GM18861 (cell line): ENCODE measurements around the gene NSD1.
"Not testable (repeated sequence)": the region's sequence is repeated elsewhere in the genome, so short reads cannot be mapped to it uniquely, and the experiment has no call there.

ENCODE experiments used
- ATAC-seq: cut with Tn5 transposase; IDR thresholded peaks from one replicate; pipeline ENCODE4 v1.9.1; 2021; ENCODE audit not compliant: unreplicated experiment

Gene NSD1

GRCh38 chr5:177222269-177222668, 88.7 kb downstream of the NSD1 start:
- no peak for ATAC-seq

- no peak for ATAC-seq
Measured at GRCh38 chr5:177225798-177226197, 92.2 kb downstream of the NSD1 start.

GRCh38 chr5:177226860-177227259, 93.3 kb downstream of the NSD1 start:
- no peak for ATAC-seq

- ATAC-seq, result no peak
Measured at GRCh38 chr5:177228751-177229150, 95.2 kb downstream of the NSD1 start.

- no peak for ATAC-seq
Measured at GRCh38 chr5:177230660-177231059, 97.1 kb downstream of the NSD1 start.

GRCh38 chr5:177231479-177232250, 98.1 kb downstream of the NSD1 start:
- ATAC-seq, result no peak

- no peak for ATAC-seq
Measured at GRCh38 chr5:177232358-177232757, 98.8 kb downstream of the NSD1 start.

GRCh38 chr5:177232761-177233160, 99.2 kb downstream of the NSD1 start:
- ATAC-seq, result no peak

GRCh38 chr5:177233206-177233605, 99.6 kb downstream of the NSD1 start:
- no peak for ATAC-seq

GRCh38 chr5:177233802-177234201, 100.2 kb downstream of the NSD1 start:
- ATAC-seq, result no peak

GRCh38 chr5:177234841-177235240, 101.3 kb downstream of the NSD1 start:
- ATAC-seq, result no peak

- no peak for ATAC-seq
Measured at GRCh38 chr5:177241768-177242167, 108.2 kb downstream of the NSD1 start.

GRCh38 chr5:177242304-177242703, 108.7 kb downstream of the NSD1 start:
- no peak for ATAC-seq

GRCh38 chr5:177249761-177250537, 116.4 kb downstream of the NSD1 start:
- ATAC-seq, result no peak

- ATAC-seq, result no peak
Measured at GRCh38 chr5:177253252-177253651, 119.7 kb downstream of the NSD1 start.

GRCh38 chr5:177256296-177256695, 122.7 kb downstream of the NSD1 start:
- ATAC-seq, result no peak

- ATAC-seq, result not testable (repeated sequence)
Measured at GRCh38 chr5:177258711-177259110, 125.1 kb downstream of the NSD1 start.

- ATAC-seq, result no peak
Measured at GRCh38 chr5:177260961-177261360, 127.4 kb downstream of the NSD1 start.

GRCh38 chr5:177261510-177261909, 127.9 kb downstream of the NSD1 start:
- ATAC-seq, result no peak

GRCh38 chr5:177264178-177264577, 130.6 kb downstream of the NSD1 start:
- ATAC-seq, result no peak

GRCh38 chr5:177265395-177265794, 131.8 kb downstream of the NSD1 start:
- ATAC-seq, result no peak

GRCh38 chr5:177269232-177269895, 135.8 kb downstream of the NSD1 start:
- no peak for ATAC-seq
